BE2C (cell line): Measurements from ENCODE around the gene RPL38.

Source experiments
- DNase-seq: peaks from one replicate; pipeline ENCODE4 v3.0.0-alpha.2; 2020
- H3K27me3 ChIP-seq: fragments of 250-450 bp; sonication (Bioruptor Pico); 2 replicates; pipeline ENCODE4 v1.5.1; 2020; ENCODE audit warnings: mild to moderate bottlenecking
- H3K36me3 ChIP-seq: fragments of 250-450 bp; sonication (Bioruptor Pico); 2 replicates; pipeline ENCODE4 v1.5.1; 2020; ENCODE audit warnings: mild to moderate bottlenecking
- H3K4me1 ChIP-seq: fragments of 250-450 bp; sonication (Bioruptor Pico); 2 replicates; pipeline ENCODE4 v1.5.1; 2020
- H3K4me3 ChIP-seq: 2 replicates; pipeline ENCODE4 v1.5.1; 2011; ENCODE audit warnings: low read depth, low read length
- H3K9me3 ChIP-seq: fragments of 250-450 bp; sonication (Bioruptor Pico); 2 replicates; pipeline ENCODE4 v1.5.1; 2020
- CTCF ChIP-seq: IDR thresholded peaks from 2 replicates; pipeline ENCODE4 v1.5.1; 2012; ENCODE audit warnings: mild to moderate bottlenecking, low read depth, low read length

The RPL38 gene

DNA sequence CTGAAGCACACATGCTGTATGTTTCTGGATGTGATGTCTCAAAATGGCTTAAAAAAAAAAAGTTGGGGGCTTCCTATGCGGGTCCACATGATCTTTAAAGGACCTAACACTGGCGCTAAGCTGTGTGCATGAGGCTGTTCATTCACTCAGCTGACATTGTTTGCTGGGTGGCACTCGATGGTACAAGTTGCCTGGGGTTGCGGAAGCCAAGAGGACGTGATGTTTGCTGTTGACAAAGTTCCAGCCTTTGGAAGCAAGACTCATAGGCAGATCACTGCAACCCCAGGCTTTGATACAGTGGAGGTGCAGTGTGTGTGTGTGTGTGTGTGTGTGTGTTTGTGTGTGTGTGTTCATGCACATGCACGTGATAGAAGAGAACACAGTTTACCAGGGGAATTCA is 41.1 kb downstream of the RPL38 start:
- no peaks in the 10 kb centered on the region for H3K9me3 ChIP-seq
- TF ChIP-seq CTCF, result no peak
- peaks cover 4% of the 10 kb centered on the region for H3K4me1 ChIP-seq
- no peak for DNase-seq
- no peaks in the 10 kb centered on the region for H3K27me3 ChIP-seq
- H3K36me3 ChIP-seq, result no peaks in the 10 kb centered on the region
- H3K4me3 ChIP-seq, result no peak overlapping the region

DNA sequence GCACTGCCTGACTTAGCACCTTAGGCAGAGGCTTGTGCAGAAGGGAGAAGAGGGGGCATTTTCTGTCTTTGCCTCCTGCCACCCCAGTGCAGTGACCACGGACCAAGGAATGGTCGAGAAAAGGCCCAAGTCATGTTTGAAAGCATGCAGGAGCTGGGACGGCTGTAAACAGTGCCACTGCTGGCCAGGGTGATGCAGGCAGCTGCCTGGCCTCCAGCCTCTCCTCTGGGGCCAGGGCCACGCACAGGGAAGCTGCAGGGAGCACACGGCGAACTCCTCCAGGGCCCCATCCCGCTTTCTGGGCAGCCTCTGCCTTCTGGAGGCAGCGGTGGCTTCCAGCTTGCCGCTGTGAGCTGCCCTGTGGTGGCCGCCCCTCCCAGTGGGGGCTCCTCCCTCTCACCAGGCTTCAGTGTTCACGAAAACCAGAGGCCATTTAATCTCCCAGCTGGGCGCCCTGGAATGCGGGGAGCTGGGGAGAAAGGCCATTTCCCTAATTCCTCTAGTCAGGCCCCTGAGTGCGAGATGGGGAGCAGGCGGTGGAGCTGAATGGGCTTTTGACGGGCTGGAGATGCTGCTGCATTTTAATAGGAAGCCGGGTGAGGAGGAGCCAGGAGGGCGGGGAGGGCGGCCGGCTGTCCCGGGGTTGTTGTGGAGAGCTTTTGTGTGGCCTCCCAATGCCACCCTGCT is 41.8 kb downstream of the RPL38 start:
- no peaks in the 10 kb centered on the region for H3K27me3 ChIP-seq
- no peak overlapping the region for H3K4me3 ChIP-seq
- peaks cover 4% of the 10 kb centered on the region for H3K4me1 ChIP-seq
- no peaks in the 10 kb centered on the region for H3K36me3 ChIP-seq
- H3K9me3 ChIP-seq, result no peaks in the 10 kb centered on the region
- TF ChIP-seq CTCF, result no peak
- DNase-seq, result no peak

- H3K36me3 ChIP-seq, result no peaks in the 10 kb centered on the region
- DNase-seq, result no peak
- H3K9me3 ChIP-seq, result no peaks in the 10 kb centered on the region
- no peaks in the 10 kb centered on the region for H3K27me3 ChIP-seq
- no peak for TF ChIP-seq CTCF
- H3K4me1 ChIP-seq, result peaks cover 4% of the 10 kb centered on the region
- H3K4me3 ChIP-seq, result no peak overlapping the region
Measured at GRCh38 chr17:74245871-74246270, 42.4 kb downstream of the RPL38 start.

GRCh38 chr17:74249590-74250270 is 46.3 kb downstream of the RPL38 start:
- H3K4me1 ChIP-seq, result peaks cover 4% of the 10 kb centered on the region
- H3K27me3 ChIP-seq, result no peaks in the 10 kb centered on the region

GRCh38 chr17:74250324-74250995 is 47.0 kb downstream of the RPL38 start:
- Histone ChIP-seq H3K4me3 (no peak overlapping the region), H3K27me3 (no peaks in the 10 kb centered on the region), H3K4me1 (peaks cover 4% of the 10 kb centered on the region), H3K36me3 (0 out of 2 replicates have a peak, but pooled peaks cover 3% of the 10 kb centered on the region), H3K9me3 (no peaks in the 10 kb centered on the region)
- DNase-seq, result no peak
- TF ChIP-seq CTCF, result no peak

More at GRCh38 chr17:74249590-74250270, 46.3 kb downstream of the RPL38 start:
- DNase-seq, result no peak
- Histone ChIP-seq H3K9me3 (no peaks in the 10 kb centered on the region), H3K36me3 (0 out of 2 replicates have a peak, but pooled peaks cover 3% of the 10 kb centered on the region), H3K4me3 (no peak overlapping the region)
- TF ChIP-seq CTCF, result no peak
